Measurements from ENCODE around the gene SLC25A1. TPM values are rescaled to one million over a fixed set of nuclear protein-coding genes. Genes with fewer than 3 reads are reported as not detected.

Gene SLC25A1
- total RNA-seq, 2 donors from 2014 or later: 111 to 119 TPM

DNA sequence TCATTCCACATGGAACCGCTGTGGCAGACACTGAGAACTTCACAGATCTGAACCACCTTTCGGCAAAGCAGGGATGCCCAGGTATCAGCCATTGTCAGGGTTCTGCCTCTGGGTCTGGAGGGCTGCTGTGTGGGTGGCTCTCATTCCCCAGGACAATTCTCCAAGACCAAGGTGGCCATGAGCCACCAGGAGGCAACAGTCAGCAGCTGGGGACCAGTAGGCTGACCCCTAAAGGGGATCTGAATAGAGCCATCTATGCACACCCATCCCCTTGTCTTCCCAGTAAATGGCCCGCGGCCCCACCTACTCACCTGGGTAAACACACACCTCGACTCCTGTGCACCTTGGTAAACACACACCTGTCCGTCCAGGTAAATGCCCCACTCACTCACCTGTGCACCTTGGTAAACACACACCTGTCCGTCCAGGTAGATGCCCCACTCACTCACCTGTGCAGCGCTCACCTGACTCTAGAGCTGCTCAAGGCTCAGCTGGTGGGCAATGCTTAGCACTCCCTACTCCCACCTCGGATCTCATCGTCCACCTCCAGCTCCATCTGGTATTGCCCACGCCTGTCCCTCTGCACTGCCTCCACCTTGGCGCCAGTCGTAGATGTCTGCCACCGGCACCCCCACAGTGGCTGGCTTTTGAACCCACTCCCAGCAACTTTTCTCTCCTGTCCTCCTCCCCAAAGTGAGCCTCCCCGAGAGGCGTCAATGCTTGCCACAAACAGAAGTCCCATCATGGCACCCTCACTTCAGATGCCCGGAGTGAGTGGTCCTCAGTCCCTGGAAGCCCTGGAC is 10.2 kb downstream of the SLC25A1 start:
- WGBS, 2 experiments (ENCODE audit: insufficient coverage in 1 of 2, insufficient read length in 1 of 2): 74 to 77% methylated on average over 11 to 17 of the region's 17 CpGs

DNA sequence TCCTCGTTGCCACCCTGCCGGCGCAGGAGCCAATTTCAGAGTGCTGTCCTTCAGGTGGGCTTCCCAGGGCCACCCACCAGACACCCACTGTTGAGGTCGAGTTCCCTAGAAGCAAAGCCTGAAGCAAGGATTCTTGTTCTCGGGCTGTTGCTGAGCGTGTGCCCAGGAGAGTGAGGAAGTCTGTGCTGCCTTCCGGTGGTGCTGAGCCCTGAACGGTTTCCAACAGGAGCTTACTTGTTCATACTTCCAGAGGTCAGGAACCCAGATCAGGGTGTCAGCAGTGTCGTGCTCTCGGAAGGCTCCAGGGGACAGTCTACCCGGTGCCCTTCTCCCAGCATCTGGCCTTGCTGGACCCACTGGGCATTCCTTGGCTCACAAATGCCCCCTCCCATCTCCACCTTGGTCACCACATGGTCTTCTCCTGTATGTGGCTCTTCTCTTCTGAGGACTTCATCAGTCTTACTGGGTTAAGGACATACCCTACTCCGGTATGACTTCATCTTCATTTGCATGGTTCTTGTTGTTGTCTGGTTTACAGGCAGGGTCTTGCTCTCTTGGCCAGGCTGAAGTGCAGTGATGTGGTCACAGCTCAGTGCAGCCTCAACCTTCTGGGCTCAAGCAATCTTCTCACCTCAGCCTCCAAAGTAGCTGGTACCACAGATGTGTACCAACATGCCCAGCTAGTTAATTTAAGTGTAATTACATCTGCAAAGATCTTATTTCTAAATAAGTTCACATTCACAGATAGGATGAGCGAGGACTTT is 11.2 kb downstream of the SLC25A1 start:
- Histone ChIP-seq H3K27ac (ENCODE audit: low read depth, low read length) (no peak overlapping the region), H3K9me3 (ENCODE audit: control insufficient read depth, low read length) (peaks cover 7% of the 10 kb centered on the region), H3K9ac (ENCODE audit: extremely low read depth, low read length, poor library complexity, severe bottlenecking) (no peak overlapping the region), H3K27me3 (ENCODE audit: control insufficient read depth, insufficient read depth, low read length, poor library complexity, severe bottlenecking) (peaks cover 88% of the 10 kb centered on the region), H3K4me1 (ENCODE audit: control insufficient read depth, insufficient read depth, low read length) (peaks cover 8% of the 10 kb centered on the region), H3K4me3 (ENCODE audit: low read length) (no peak overlapping the region), H3K36me3 (ENCODE audit: control insufficient read depth, insufficient read depth, low read length) (no peaks in the 10 kb centered on the region)
- Mint-ChIP-seq H3K4me3 (no peak overlapping the region), H3K4me1 (peaks cover 21% of the 10 kb centered on the region), H3K27me3 (ENCODE audit: insufficient read depth) (peaks cover 89% of the 10 kb centered on the region), H3K27ac (no peak overlapping the region), H3K9me3 (peaks cover 5% of the 10 kb centered on the region), H3K36me3 (ENCODE audit: low read depth) (no peaks in the 10 kb centered on the region)
- 72 to 80% methylated on average over 13 of the region's 13 CpGs for WGBS, 2 experiments (ENCODE audit: insufficient coverage in 1 of 2, insufficient read length in 1 of 2)
- no peak for DNase-seq
- TF ChIP-seq, protein P1, sequence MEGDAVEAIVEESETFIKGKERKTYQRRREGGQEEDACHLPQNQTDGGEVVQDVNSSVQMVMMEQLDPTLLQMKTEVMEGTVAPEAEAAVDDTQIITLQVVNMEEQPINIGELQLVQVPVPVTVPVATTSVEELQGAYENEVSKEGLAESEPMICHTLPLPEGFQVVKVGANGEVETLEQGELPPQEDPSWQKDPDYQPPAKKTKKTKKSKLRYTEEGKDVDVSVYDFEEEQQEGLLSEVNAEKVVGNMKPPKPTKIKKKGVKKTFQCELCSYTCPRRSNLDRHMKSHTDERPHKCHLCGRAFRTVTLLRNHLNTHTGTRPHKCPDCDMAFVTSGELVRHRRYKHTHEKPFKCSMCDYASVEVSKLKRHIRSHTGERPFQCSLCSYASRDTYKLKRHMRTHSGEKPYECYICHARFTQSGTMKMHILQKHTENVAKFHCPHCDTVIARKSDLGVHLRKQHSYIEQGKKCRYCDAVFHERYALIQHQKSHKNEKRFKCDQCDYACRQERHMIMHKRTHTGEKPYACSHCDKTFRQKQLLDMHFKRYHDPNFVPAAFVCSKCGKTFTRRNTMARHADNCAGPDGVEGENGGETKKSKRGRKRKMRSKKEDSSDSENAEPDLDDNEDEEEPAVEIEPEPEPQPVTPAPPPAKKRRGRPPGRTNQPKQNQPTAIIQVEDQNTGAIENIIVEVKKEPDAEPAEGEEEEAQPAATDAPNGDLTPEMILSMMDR (conservative IDR thresholded peaks at IDR 0.05): no peak

More for the DNA sequence above, 10.2 kb downstream of the SLC25A1 start:
- H3K4me3 Mint-ChIP-seq: no peak overlapping the region
- peaks cover 13% of the 10 kb centered on the region for H3K4me1 ChIP-seq (ENCODE audit: control insufficient read depth, insufficient read depth, low read length)
- no peaks in the 10 kb centered on the region for H3K36me3 ChIP-seq (ENCODE audit: control insufficient read depth, insufficient read depth, low read length)
- DNase-seq: peak; percentile 62
- H3K27me3 ChIP-seq (ENCODE audit: control insufficient read depth, insufficient read depth, low read length, poor library complexity, severe bottlenecking): peaks cover 78% of the 10 kb centered on the region
- no peak overlapping the region for H3K4me3 ChIP-seq (ENCODE audit: low read length)
- H3K4me1 Mint-ChIP-seq: peaks cover 29% of the 10 kb centered on the region
- TF ChIP-seq, protein P1 (conservative IDR thresholded peaks at IDR 0.05): peak; percentile 56
- H3K9me3 ChIP-seq (ENCODE audit: control insufficient read depth, low read length): peaks cover 7% of the 10 kb centered on the region
- H3K27ac Mint-ChIP-seq: no peak overlapping the region
- H3K27me3 Mint-ChIP-seq (ENCODE audit: insufficient read depth): peaks cover 82% of the 10 kb centered on the region
- no peak overlapping the region for H3K9ac ChIP-seq (ENCODE audit: extremely low read depth, low read length, poor library complexity, severe bottlenecking)
- H3K36me3 Mint-ChIP-seq (ENCODE audit: low read depth): no peaks in the 10 kb centered on the region
- peaks cover 5% of the 10 kb centered on the region for H3K9me3 Mint-ChIP-seq
- no peak overlapping the region for H3K27ac ChIP-seq (ENCODE audit: low read depth, low read length)

DNA sequence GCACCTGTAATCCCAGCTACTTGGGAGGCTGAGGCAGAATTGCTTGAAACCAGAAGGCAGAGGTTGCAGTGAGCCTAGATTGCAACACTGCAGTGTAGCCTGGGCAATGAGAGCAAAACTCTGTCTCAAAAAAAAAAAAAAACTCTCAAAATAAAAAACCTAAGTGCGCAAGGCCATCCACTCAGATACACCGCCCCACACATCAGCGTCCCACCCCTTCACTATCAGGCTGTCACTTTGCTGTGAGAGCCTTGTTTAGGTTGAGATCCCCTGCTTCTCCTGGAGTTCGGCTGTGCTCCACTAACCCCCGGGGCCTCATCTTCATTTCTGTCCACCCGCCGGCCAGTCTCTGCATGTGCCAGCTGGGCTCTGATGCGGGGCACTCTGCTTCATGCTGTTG is 12.1 kb downstream of the SLC25A1 start:
- Mint-ChIP-seq H3K27me3 (ENCODE audit: insufficient read depth) (peaks cover 96% of the 10 kb centered on the region), H3K4me3 (no peak overlapping the region), H3K4me1 (peaks cover 17% of the 10 kb centered on the region), H3K9me3 (peaks cover 5% of the 10 kb centered on the region), H3K27ac (no peak overlapping the region), H3K36me3 (ENCODE audit: low read depth) (no peaks in the 10 kb centered on the region)
- Histone ChIP-seq H3K27ac (ENCODE audit: low read depth, low read length) (no peak overlapping the region), H3K9ac (ENCODE audit: extremely low read depth, low read length, poor library complexity, severe bottlenecking) (no peak overlapping the region), H3K9me3 (ENCODE audit: control insufficient read depth, low read length) (peaks cover 7% of the 10 kb centered on the region), H3K4me1 (ENCODE audit: control insufficient read depth, insufficient read depth, low read length) (peaks cover 8% of the 10 kb centered on the region), H3K27me3 (ENCODE audit: control insufficient read depth, insufficient read depth, low read length, poor library complexity, severe bottlenecking) (peaks cover 97% of the 10 kb centered on the region), H3K4me3 (ENCODE audit: low read length) (no peak overlapping the region), H3K36me3 (ENCODE audit: control insufficient read depth, insufficient read depth, low read length) (no peaks in the 10 kb centered on the region)
- no peak for DNase-seq
- 66 to 89% methylated on average over 2 to 8 of the region's 8 CpGs for WGBS, 2 experiments (ENCODE audit: insufficient coverage in 1 of 2, insufficient read length in 1 of 2)
- TF ChIP-seq, protein P1 (conservative IDR thresholded peaks at IDR 0.05): no peak
